Measurements from ENCODE around the gene ZSCAN4. TPM values are rescaled to one million over a fixed set of nuclear protein-coding genes. Genes with fewer than 3 reads are reported as not detected.

Gene ZSCAN4
- total RNA-seq, 4 donors from 2014 or later, result not detected

DNA sequence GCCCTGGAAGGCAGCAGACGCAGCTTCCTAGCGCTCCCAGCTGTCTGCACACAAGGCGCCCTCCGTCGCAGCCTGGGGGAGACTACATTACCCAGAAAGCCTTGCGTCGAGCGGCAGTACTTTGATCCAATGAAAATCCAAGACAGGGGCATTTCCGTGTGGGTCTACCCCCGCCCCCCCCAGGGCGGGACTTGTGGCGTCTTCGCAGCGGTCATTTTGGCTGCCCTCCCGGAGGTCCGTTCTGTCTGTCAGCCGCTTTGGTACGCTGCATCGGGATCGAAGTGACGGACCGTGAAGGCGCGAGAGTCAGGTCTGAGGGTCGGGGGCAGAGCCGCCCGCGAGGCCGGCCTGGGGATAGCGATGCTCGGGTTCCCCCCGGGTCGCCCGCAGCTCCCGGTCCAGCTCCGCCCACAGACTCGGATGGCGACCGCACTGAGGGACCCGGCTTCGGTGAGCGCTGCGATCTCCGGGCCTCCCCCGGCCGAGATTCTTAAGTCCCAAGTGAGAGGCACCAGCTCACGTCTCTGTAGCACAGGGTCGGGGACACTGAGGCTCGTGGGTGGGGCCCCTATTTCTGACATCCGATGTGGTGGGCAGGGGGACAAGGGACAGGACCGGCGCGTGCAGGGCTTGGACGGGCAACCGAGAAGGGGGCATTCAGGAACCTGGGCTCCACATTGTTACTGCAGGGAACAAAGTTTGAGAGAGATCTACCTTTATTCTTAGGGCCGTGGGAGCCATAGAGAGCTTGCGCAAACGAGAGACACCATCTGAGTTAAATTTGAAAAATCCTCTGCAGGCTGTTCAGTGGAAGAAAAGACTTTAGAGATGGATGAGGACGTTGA is 35.5 kb upstream of the ZSCAN4 start, which contains the start of gene ZNF211:
Gene ZNF211 (plus strand): TSS at position 182 of the 845 bp plus-strand sequence. CDS start 179 bp downstream, at position 361.
- in situ Hi-C loops (cut with MboI; ENCODE audit: low pct_ligation_motif_present in 1 of 4, low pct_unique_long_range_greater_than_20kb in 1 of 4, low sequenced_read_pairs in 3 of 4), result no loop called here
- H3K27ac ChIP-seq, result peak within 1 kb of the TSS; percentile 74 to 85 (median 80)
- peak; percentile 93 for DNase-seq
- intact Hi-C loops (cut with DNase I; ENCODE audit: low total_unique reads), result no loop called here
- H3K4me3 ChIP-seq, result peak within 1 kb of the TSS; percentile 58 to 73 (median 64)
- H3K27me3 ChIP-seq, result no peaks in the 10 kb centered on the region
- peak in 2 of 3 donors; percentile 52 to 59 for TF ChIP-seq POLR2AphosphoS5 (IDR thresholded peaks at IDR 0.05)
- TF ChIP-seq POLR2A (IDR thresholded peaks at IDR 0.05), result peak; percentile 31
- no peak for TF ChIP-seq CTCF (IDR thresholded peaks at IDR 0.05)
- peaks cover 25 to 31% of the 10 kb centered on the region in 2 donors for H3K9me3 ChIP-seq
- WGBS, 2 donors (ENCODE audit: low coverage in 1 of 2), result 1 to 2% methylated on average over 9 to 51 of the region's 59 CpGs
- H3K36me3 ChIP-seq, result peaks cover 0 to 39% (median 17%) of the 10 kb centered on the region in 4 donors
- peaks cover 4 to 14% (median 10%) of the 10 kb centered on the region in 4 donors for H3K4me1 ChIP-seq

GRCh38 chr19:57633832-57634131 is 35.0 kb upstream of the ZSCAN4 start:
- in situ Hi-C loops (cut with MboI; ENCODE audit: low pct_ligation_motif_present in 1 of 4, low pct_unique_long_range_greater_than_20kb in 1 of 4, low sequenced_read_pairs in 3 of 4) (no loop called here), intact Hi-C loops (cut with DNase I; ENCODE audit: low total_unique reads) (no loop called here)
- 58 to 73% methylated on average over 3 to 6 of the region's 6 CpGs for WGBS, 2 donors (ENCODE audit: low coverage in 1 of 2)
- TF ChIP-seq CTCF (IDR thresholded peaks at IDR 0.05), result no peak
- no peak for TF ChIP-seq POLR2AphosphoS5 (IDR thresholded peaks at IDR 0.05)
- no peak for TF ChIP-seq EP300 (IDR thresholded peaks at IDR 0.05; ENCODE audit: low read depth)
- TF ChIP-seq POLR2A (IDR thresholded peaks at IDR 0.05), result no peak
- Histone ChIP-seq H3K27me3 (no peaks in the 10 kb centered on the region), H3K27ac (peak overlapping the region in 2 of 4 donors; percentile 74 to 85), H3K9me3 (peaks cover 31% of the 10 kb centered on the region in 2 donors), H3K4me1 (peaks cover 4 to 14% (median 10%) of the 10 kb centered on the region in 4 donors), H3K4me3 (peak overlapping the region in 3 of 4 donors; percentile 63 to 73 (median 66)), H3K36me3 (peaks cover 0 to 45% (median 20%) of the 10 kb centered on the region in 4 donors)
- no peak for DNase-seq

- in situ Hi-C loops (cut with MboI; ENCODE audit: low pct_ligation_motif_present in 1 of 4, low pct_unique_long_range_greater_than_20kb in 1 of 4, low sequenced_read_pairs in 3 of 4), result no loop called here
- intact Hi-C loops (cut with DNase I; ENCODE audit: low total_unique reads), result no loop called here
- TF ChIP-seq EP300 (IDR thresholded peaks at IDR 0.05; ENCODE audit: low read depth) (no peak), POLR2AphosphoS5 (IDR thresholded peaks at IDR 0.05) (no peak), POLR2A (IDR thresholded peaks at IDR 0.05) (no peak), CTCF (IDR thresholded peaks at IDR 0.05) (no peak)
- Histone ChIP-seq H3K27ac (no peak overlapping the region), H3K27me3 (no peaks in the 10 kb centered on the region), H3K4me3 (no peak overlapping the region), H3K9me3 (peaks cover 60 to 64% of the 10 kb centered on the region in 2 donors), H3K36me3 (peaks cover 0 to 80% (median 45%) of the 10 kb centered on the region in 4 donors), H3K4me1 (peaks cover 4 to 14% (median 10%) of the 10 kb centered on the region in 4 donors)
- 84 to 86% methylated on average over 4 of the region's 4 CpGs for WGBS, 2 donors (ENCODE audit: low coverage in 1 of 2)
- DNase-seq, result no peak
These were observed 31.4 kb upstream of the ZSCAN4 start for GRCh38 chr19:57637379-57637778.

GRCh38 chr19:57641715-57642234 is 27.0 kb upstream of the ZSCAN4 start:
- Histone ChIP-seq H3K27me3 (no peaks in the 10 kb centered on the region), H3K4me3 (no peak overlapping the region), H3K4me1 (no peaks in the 10 kb centered on the region), H3K27ac (no peak overlapping the region), H3K36me3 (peaks cover 0 to 61% (median 37%) of the 10 kb centered on the region in 4 donors), H3K9me3 (peaks cover 65 to 69% of the 10 kb centered on the region in 2 donors)
- TF ChIP-seq POLR2A (IDR thresholded peaks at IDR 0.05), result no peak
- no peak for TF ChIP-seq CTCF (IDR thresholded peaks at IDR 0.05)
- no peak for TF ChIP-seq POLR2AphosphoS5 (IDR thresholded peaks at IDR 0.05)
- TF ChIP-seq EP300 (IDR thresholded peaks at IDR 0.05; ENCODE audit: low read depth), result no peak
- in situ Hi-C loops (cut with MboI; ENCODE audit: low pct_ligation_motif_present in 1 of 4, low pct_unique_long_range_greater_than_20kb in 1 of 4, low sequenced_read_pairs in 3 of 4) (no loop called here), intact Hi-C loops (cut with DNase I; ENCODE audit: low total_unique reads) (no loop called here)
- DNase-seq, result no peak
- WGBS, 2 donors (ENCODE audit: low coverage in 1 of 2), result 77 to 93% methylated on average over 3 to 4 of the region's 4 CpGs
